Measurements from ENCODE around the gene SLIT3. TPM values are rescaled to one million over a fixed set of nuclear protein-coding genes. Genes with fewer than 3 reads are reported as not detected.
A peak's percentile ranks its signal among the peaks of the same experiment; 100 is the strongest.

The SLIT3 gene
- total and polyA plus RNA-seq, 2 experiments from 2014 or later = 58.4 to 96.7 TPM

- no peak for TF ChIP-seq EZH2 (IDR thresholded peaks at IDR 0.05; ENCODE audit: borderline replicate concordance)
- no peak for TF ChIP-seq EZH2phosphoT487 (IDR thresholded peaks at IDR 0.05; ENCODE audit: low read depth, severe bottlenecking, unreplicated experiment)
- no peak for TF ChIP-seq CTCF (IDR thresholded peaks at IDR 0.05; ENCODE audit: poor library complexity)
- Histone ChIP-seq H3K4me3 (no peak overlapping the region), H3K9me2 (replicated peaks; ENCODE audit: insufficient read depth) (no peaks in the 10 kb centered on the region), H4K20me1 (ENCODE audit: insufficient read depth, poor library complexity, severe bottlenecking) (no peaks in the 10 kb centered on the region), H3K36me3 (replicated peaks; ENCODE audit: insufficient read depth, low read depth) (no peaks in the 10 kb centered on the region), H3K4me1 (ENCODE audit: insufficient read depth) (peaks cover 37% of the 10 kb centered on the region), H3K27me3 (no peaks in the 10 kb centered on the region), H3K4me2 (peak overlapping the region; percentile 84), H3K9me3 (ENCODE audit: low read depth) (no peaks in the 10 kb centered on the region), H3K79me2 (peaks cover 54% of the 10 kb centered on the region), H3K27ac (peak overlapping the region; percentile 78), H2AFZ (no peak overlapping the region)
- 77% methylated on average over 6 of the region's 6 CpGs for WGBS (ENCODE audit: low lambda C conversion rate, missing lambda C conversion rate)
- DNase-seq (ENCODE audit: low spot score) = no peak
These were observed 2.7 kb downstream of the SLIT3 start for GRCh38 chr5:169298193-169298592.

- H3K9me3 ChIP-seq (ENCODE audit: low read depth) = no peaks in the 10 kb centered on the region
- H3K27ac ChIP-seq = peak overlapping the region; percentile 86
- no peak for DNase-seq (ENCODE audit: low spot score)
- WGBS (ENCODE audit: low lambda C conversion rate, missing lambda C conversion rate) = 39% methylated on average over 14 of the region's 14 CpGs
- no peaks in the 10 kb centered on the region for H4K20me1 ChIP-seq (ENCODE audit: insufficient read depth, poor library complexity, severe bottlenecking)
- H3K4me2 ChIP-seq = peak overlapping the region; percentile 84
- H3K4me3 ChIP-seq = no peak overlapping the region
- peaks cover 30% of the 10 kb centered on the region for H3K4me1 ChIP-seq (ENCODE audit: insufficient read depth)
- TF ChIP-seq EZH2phosphoT487 (IDR thresholded peaks at IDR 0.05; ENCODE audit: low read depth, severe bottlenecking, unreplicated experiment) (no peak), EZH2 (IDR thresholded peaks at IDR 0.05; ENCODE audit: borderline replicate concordance) (no peak), CTCF (IDR thresholded peaks at IDR 0.05; ENCODE audit: poor library complexity) (no peak)
- no peak overlapping the region for H2AFZ ChIP-seq
- no peaks in the 10 kb centered on the region for H3K36me3 ChIP-seq (replicated peaks; ENCODE audit: insufficient read depth, low read depth)
- H3K9me2 ChIP-seq (replicated peaks; ENCODE audit: insufficient read depth) = no peaks in the 10 kb centered on the region
- H3K79me2 ChIP-seq = peaks cover 70% of the 10 kb centered on the region
- no peaks in the 10 kb centered on the region for H3K27me3 ChIP-seq
These were observed 4.4 kb downstream of the SLIT3 start for GRCh38 chr5:169296419-169297143.

GRCh38 chr5:169295306-169295705 lies 5.6 kb downstream of the SLIT3 start:
- TF ChIP-seq EZH2phosphoT487 (IDR thresholded peaks at IDR 0.05; ENCODE audit: low read depth, severe bottlenecking, unreplicated experiment) (no peak), EZH2 (IDR thresholded peaks at IDR 0.05; ENCODE audit: borderline replicate concordance) (no peak), CTCF (IDR thresholded peaks at IDR 0.05; ENCODE audit: poor library complexity) (no peak)
- no peak overlapping the region for H3K27ac ChIP-seq
- no peak overlapping the region for H3K4me3 ChIP-seq
- H3K4me2 ChIP-seq = no peak overlapping the region
- no peaks in the 10 kb centered on the region for H4K20me1 ChIP-seq (ENCODE audit: insufficient read depth, poor library complexity, severe bottlenecking)
- H3K9me3 ChIP-seq (ENCODE audit: low read depth) = no peaks in the 10 kb centered on the region
- no peaks in the 10 kb centered on the region for H3K9me2 ChIP-seq (replicated peaks; ENCODE audit: insufficient read depth)
- 92% methylated on average over 8 of the region's 8 CpGs for WGBS (ENCODE audit: low lambda C conversion rate, missing lambda C conversion rate)
- no peaks in the 10 kb centered on the region for H3K27me3 ChIP-seq
- no peaks in the 10 kb centered on the region for H3K36me3 ChIP-seq (replicated peaks; ENCODE audit: insufficient read depth, low read depth)
- peaks cover 25% of the 10 kb centered on the region for H3K4me1 ChIP-seq (ENCODE audit: insufficient read depth)
- peaks cover 83% of the 10 kb centered on the region for H3K79me2 ChIP-seq
- H2AFZ ChIP-seq = no peak overlapping the region
- no peak for DNase-seq (ENCODE audit: low spot score)
